ENCODE results near the gene PTPRN2. TPM values are rescaled to one million over a fixed set of nuclear protein-coding genes. Genes with fewer than 3 reads are reported as not detected.
"Not testable (repeated sequence)": the region's sequence is repeated elsewhere in the genome, so short reads cannot be mapped to it uniquely, and the experiment has no call there.

Gene PTPRN2
- total RNA-seq, 5 donors from 2014 or later (not counting 1 experiment from before 2014, with no cell fraction given) = 0.60 to 1.7 (median 0.82) TPM

- no peaks in the 10 kb centered on the region for H3K36me3 Mint-ChIP-seq
- ATAC-seq (replicated peaks in 1 of 4) = no peak
These were observed 851.3 kb downstream of the PTPRN2 start for GRCh38 chr7:157736341-157736740.

GRCh38 chr7:157735826-157736225, 851.8 kb downstream of the PTPRN2 start:
- Histone ChIP-seq H3K4me1 (ENCODE audit: control insufficient read depth in 1 of 2, extremely low read depth in 1 of 2, insufficient read depth in 2 of 2, low read length in 2 of 2) (no peaks in the 10 kb centered on the region), H3K4me3 (ENCODE audit: control insufficient read depth in 1 of 2, extremely low read depth in 1 of 2, low read length in 1 of 2) (no peak overlapping the region), H3K27me3 (replicated peaks in 1 of 2; ENCODE audit: control insufficient read depth in 2 of 2, extremely low read depth in 1 of 2, insufficient read depth in 2 of 2, low read length in 1 of 2) (peaks cover 0 to 19% of the 10 kb centered on the region in 2 experiments), H3K36me3 (ENCODE audit: control insufficient read depth in 2 of 2, extremely low read depth in 1 of 2, insufficient read depth in 1 of 2, low read length in 1 of 2) (no peaks in the 10 kb centered on the region), H3K27ac (ENCODE audit: low read length) (no peak overlapping the region), H3K9me3 (no peaks in the 10 kb centered on the region)
- Mint-ChIP-seq H3K9me3 (peaks cover 0 to 4% (median 0%) of the 10 kb centered on the region in 3 donors), H3K27ac (no peak overlapping the region), H3K4me3 (no peak overlapping the region), H3K36me3 (no peaks in the 10 kb centered on the region), H3K27me3 (peaks cover 12 to 15% of the 10 kb centered on the region in 2 donors), H3K4me1 (no peaks in the 10 kb centered on the region)
- no peak for DNase-seq
- POLR2A ChIA-PET = no interaction called here
- 83% methylated on average over 13 of the region's 14 CpGs for WGBS (ENCODE audit: insufficient coverage)
- no peak for ATAC-seq (replicated peaks in 1 of 4)
- CTCF ChIA-PET = no interaction called here

More at GRCh38 chr7:157736341-157736740, 851.3 kb downstream of the PTPRN2 start:
- Mint-ChIP-seq H3K27me3 (peaks cover 15 to 16% of the 10 kb centered on the region in 2 donors), H3K27ac (no peak overlapping the region), H3K4me1 (peaks cover 0 to under 1% (median 0%) of the 10 kb centered on the region in 3 donors), H3K4me3 (no peak overlapping the region), H3K9me3 (peaks cover 0 to 4% (median 0%) of the 10 kb centered on the region in 3 donors)
- no peaks in the 10 kb centered on the region for H3K36me3 ChIP-seq (ENCODE audit: control insufficient read depth in 2 of 2, extremely low read depth in 1 of 2, insufficient read depth in 1 of 2, low read length in 1 of 2)
- H3K27ac ChIP-seq (ENCODE audit: low read length) = no peak overlapping the region
- ChIA-PET POLR2A (no interaction called here), CTCF (no interaction called here)
- H3K4me1 ChIP-seq (ENCODE audit: control insufficient read depth in 1 of 2, extremely low read depth in 1 of 2, insufficient read depth in 2 of 2, low read length in 2 of 2) = no peaks in the 10 kb centered on the region
- H3K27me3 ChIP-seq (replicated peaks in 1 of 2; ENCODE audit: control insufficient read depth in 2 of 2, extremely low read depth in 1 of 2, insufficient read depth in 2 of 2, low read length in 1 of 2) = peaks cover 0 to 24% of the 10 kb centered on the region in 2 experiments
- H3K4me3 ChIP-seq (ENCODE audit: control insufficient read depth in 1 of 2, extremely low read depth in 1 of 2, low read length in 1 of 2) = no peak overlapping the region
- H3K9me3 ChIP-seq = no peaks in the 10 kb centered on the region
- no peak for DNase-seq
- WGBS (ENCODE audit: insufficient coverage) = 83% methylated on average over 7 of the region's 14 CpGs

GRCh38 chr7:157734676-157735640, 852.7 kb downstream of the PTPRN2 start:
- POLR2A ChIA-PET = no interaction called here

GRCh38 chr7:157733760-157734395, 853.7 kb downstream of the PTPRN2 start:
- ATAC-seq (replicated peaks in 1 of 4); H3K9me3 ChIP-seq; H3K36me3 ChIP-seq (ENCODE audit: control insufficient read depth in 2 of 2, extremely low read depth in 1 of 2, insufficient read depth in 1 of 2, low read length in 1 of 2); CTCF ChIA-PET; H3K4me3 Mint-ChIP-seq; H3K9me3 Mint-ChIP-seq; POLR2A ChIA-PET; H3K27ac ChIP-seq (ENCODE audit: low read length); DNase-seq; H3K4me1 ChIP-seq (ENCODE audit: control insufficient read depth in 1 of 2, extremely low read depth in 1 of 2, insufficient read depth in 2 of 2, low read length in 2 of 2); H3K4me3 ChIP-seq (ENCODE audit: control insufficient read depth in 1 of 2, extremely low read depth in 1 of 2, low read length in 1 of 2); H3K4me1 Mint-ChIP-seq; H3K27ac Mint-ChIP-seq; H3K36me3 Mint-ChIP-seq: not testable (repeated sequence)
- peaks cover 0 to 10% of the 10 kb centered on the region in 2 experiments for H3K27me3 ChIP-seq (replicated peaks in 1 of 2; ENCODE audit: control insufficient read depth in 2 of 2, extremely low read depth in 1 of 2, insufficient read depth in 2 of 2, low read length in 1 of 2)
- H3K27me3 Mint-ChIP-seq = peaks cover 7 to 10% of the 10 kb centered on the region in 2 donors
- WGBS (ENCODE audit: insufficient coverage) = 96% methylated on average over 27 of the region's 33 CpGs

More at GRCh38 chr7:157734676-157735640, 852.7 kb downstream of the PTPRN2 start:
- H3K4me1 Mint-ChIP-seq = no peaks in the 10 kb centered on the region
- Histone ChIP-seq H3K4me1 (ENCODE audit: control insufficient read depth in 1 of 2, extremely low read depth in 1 of 2, insufficient read depth in 2 of 2, low read length in 2 of 2) (no peaks in the 10 kb centered on the region), H3K27me3 (replicated peaks in 1 of 2; ENCODE audit: control insufficient read depth in 2 of 2, extremely low read depth in 1 of 2, insufficient read depth in 2 of 2, low read length in 1 of 2) (peaks cover 0 to 12% of the 10 kb centered on the region in 2 experiments), H3K4me3 (ENCODE audit: control insufficient read depth in 1 of 2, extremely low read depth in 1 of 2, low read length in 1 of 2) (no peak overlapping the region), H3K36me3 (ENCODE audit: control insufficient read depth in 2 of 2, extremely low read depth in 1 of 2, insufficient read depth in 1 of 2, low read length in 1 of 2) (no peaks in the 10 kb centered on the region), H3K27ac (ENCODE audit: low read length) (no peak overlapping the region), H3K9me3 (no peaks in the 10 kb centered on the region)
- H3K27me3 Mint-ChIP-seq = peaks cover 10 to 13% of the 10 kb centered on the region in 2 donors
- no peak overlapping the region for H3K4me3 Mint-ChIP-seq
- WGBS (ENCODE audit: insufficient coverage) = 94% methylated on average over 24 of the region's 28 CpGs
- no peak overlapping the region for H3K27ac Mint-ChIP-seq
- no peak for ATAC-seq (replicated peaks in 1 of 4)
- H3K36me3 Mint-ChIP-seq = no peaks in the 10 kb centered on the region
- no peak for DNase-seq
- H3K9me3 Mint-ChIP-seq = peaks cover 0 to 4% (median 0%) of the 10 kb centered on the region in 3 donors
- CTCF ChIA-PET = no interaction called here

- Mint-ChIP-seq H3K27me3 (peaks cover 3% of the 10 kb centered on the region in 2 donors), H3K4me1 (no peaks in the 10 kb centered on the region), H3K27ac (no peak overlapping the region), H3K4me3 (no peak overlapping the region), H3K36me3 (no peaks in the 10 kb centered on the region), H3K9me3 (peaks cover 0 to 4% (median 0%) of the 10 kb centered on the region in 3 donors)
- CTCF ChIA-PET = no interaction called here
- Histone ChIP-seq H3K27me3 (replicated peaks in 1 of 2; ENCODE audit: control insufficient read depth in 2 of 2, extremely low read depth in 1 of 2, insufficient read depth in 2 of 2, low read length in 1 of 2) (peaks cover 0 to 10% of the 10 kb centered on the region in 2 experiments), H3K4me1 (ENCODE audit: control insufficient read depth in 1 of 2, extremely low read depth in 1 of 2, insufficient read depth in 2 of 2, low read length in 2 of 2) (no peaks in the 10 kb centered on the region), H3K9me3 (no peaks in the 10 kb centered on the region), H3K36me3 (ENCODE audit: control insufficient read depth in 2 of 2, extremely low read depth in 1 of 2, insufficient read depth in 1 of 2, low read length in 1 of 2) (no peaks in the 10 kb centered on the region), H3K4me3 (ENCODE audit: control insufficient read depth in 1 of 2, extremely low read depth in 1 of 2, low read length in 1 of 2) (no peak overlapping the region), H3K27ac (ENCODE audit: low read length) (no peak overlapping the region)
- WGBS (ENCODE audit: insufficient coverage) = 79% methylated on average over 10 of the region's 13 CpGs
- DNase-seq = no peak
- POLR2A ChIA-PET = no interaction called here
- no peak for ATAC-seq (replicated peaks in 1 of 4)
These were observed 856.5 kb downstream of the PTPRN2 start for GRCh38 chr7:157731126-157731525.

- WGBS (ENCODE audit: insufficient coverage) = 84% methylated on average over 14 of the region's 15 CpGs
- Histone ChIP-seq H3K9me3 (no peaks in the 10 kb centered on the region), H3K4me1 (ENCODE audit: control insufficient read depth in 1 of 2, extremely low read depth in 1 of 2, insufficient read depth in 2 of 2, low read length in 2 of 2) (no peaks in the 10 kb centered on the region), H3K4me3 (ENCODE audit: control insufficient read depth in 1 of 2, extremely low read depth in 1 of 2, low read length in 1 of 2) (no peak overlapping the region), H3K27me3 (replicated peaks in 1 of 2; ENCODE audit: control insufficient read depth in 2 of 2, extremely low read depth in 1 of 2, insufficient read depth in 2 of 2, low read length in 1 of 2) (peaks cover 0 to 6% of the 10 kb centered on the region in 2 experiments), H3K36me3 (ENCODE audit: control insufficient read depth in 2 of 2, extremely low read depth in 1 of 2, insufficient read depth in 1 of 2, low read length in 1 of 2) (no peaks in the 10 kb centered on the region), H3K27ac (ENCODE audit: low read length) (no peak overlapping the region)
- no peak overlapping the region for H3K27ac Mint-ChIP-seq
- no peaks in the 10 kb centered on the region for H3K4me1 Mint-ChIP-seq
- CTCF ChIA-PET = no interaction called here
- POLR2A ChIA-PET = no interaction called here
- DNase-seq (no peak), ATAC-seq (replicated peaks in 1 of 4) (no peak)
- peaks cover 0 to 4% (median 0%) of the 10 kb centered on the region in 3 donors for H3K9me3 Mint-ChIP-seq
- H3K36me3 Mint-ChIP-seq = no peaks in the 10 kb centered on the region
- H3K4me3 Mint-ChIP-seq = no peak overlapping the region
- H3K27me3 Mint-ChIP-seq = peaks cover 3% of the 10 kb centered on the region in 2 donors
These were observed 857.0 kb downstream of the PTPRN2 start for GRCh38 chr7:157730614-157731013.
